Measurements from ENCODE around the gene DRAXIN. TPM values are rescaled to one million over a fixed set of nuclear protein-coding genes. Genes with fewer than 3 reads are reported as not detected.

Gene DRAXIN
- total and polyA plus RNA-seq, 3 experiments from 2014 or later: 0.09 to 0.12 (median 0.11) TPM

DNA sequence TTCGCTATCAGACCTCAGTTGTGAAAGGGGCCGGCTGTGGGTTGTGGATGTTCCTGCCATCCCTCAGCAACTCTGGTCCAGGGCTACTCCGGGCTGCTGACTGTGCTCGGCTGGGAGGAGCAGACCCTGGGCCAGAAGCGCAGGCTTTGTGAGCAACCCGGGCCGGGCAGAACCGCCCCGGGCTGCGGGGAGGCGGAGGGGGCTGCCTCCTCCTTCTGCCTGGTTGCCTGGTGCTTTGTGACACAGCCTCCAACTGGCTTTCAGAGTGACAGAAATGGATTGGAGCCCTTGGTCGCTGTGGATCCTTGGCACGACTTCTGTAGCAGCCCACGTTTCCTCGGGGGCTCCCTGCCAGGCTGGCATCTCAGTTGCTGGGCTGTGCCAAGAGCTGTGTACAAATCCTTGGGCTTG is 10.0 kb downstream of the DRAXIN start:
- Mint-ChIP-seq H3K27ac (no peak overlapping the region), H3K9me3 (no peaks in the 10 kb centered on the region), H3K4me3 (no peak overlapping the region), H3K4me1 (peaks cover 0 to 3% (median 0%) of the 10 kb centered on the region in 3 donors), H3K36me3 (no peaks in the 10 kb centered on the region), H3K27me3 (peaks cover 0 to 32% of the 10 kb centered on the region in 2 donors)
- ChIA-PET CTCF (no interaction called here), POLR2A (no interaction called here)
- DNase-seq: no peak
- no peaks in the 10 kb centered on the region for H3K9me3 ChIP-seq (ENCODE audit: low read length)
- H3K4me3 ChIP-seq (ENCODE audit: low read length): no peak overlapping the region
- no peaks in the 10 kb centered on the region for H3K4me1 ChIP-seq (ENCODE audit: insufficient read depth, low read length)
- no peak overlapping the region for H3K27ac ChIP-seq (ENCODE audit: low read depth, low read length)
- H3K36me3 ChIP-seq (ENCODE audit: insufficient read depth, low read length): no peaks in the 10 kb centered on the region
- no peaks in the 10 kb centered on the region for H3K27me3 ChIP-seq (ENCODE audit: insufficient read depth, low read length, poor library complexity, severe bottlenecking)

DNA sequence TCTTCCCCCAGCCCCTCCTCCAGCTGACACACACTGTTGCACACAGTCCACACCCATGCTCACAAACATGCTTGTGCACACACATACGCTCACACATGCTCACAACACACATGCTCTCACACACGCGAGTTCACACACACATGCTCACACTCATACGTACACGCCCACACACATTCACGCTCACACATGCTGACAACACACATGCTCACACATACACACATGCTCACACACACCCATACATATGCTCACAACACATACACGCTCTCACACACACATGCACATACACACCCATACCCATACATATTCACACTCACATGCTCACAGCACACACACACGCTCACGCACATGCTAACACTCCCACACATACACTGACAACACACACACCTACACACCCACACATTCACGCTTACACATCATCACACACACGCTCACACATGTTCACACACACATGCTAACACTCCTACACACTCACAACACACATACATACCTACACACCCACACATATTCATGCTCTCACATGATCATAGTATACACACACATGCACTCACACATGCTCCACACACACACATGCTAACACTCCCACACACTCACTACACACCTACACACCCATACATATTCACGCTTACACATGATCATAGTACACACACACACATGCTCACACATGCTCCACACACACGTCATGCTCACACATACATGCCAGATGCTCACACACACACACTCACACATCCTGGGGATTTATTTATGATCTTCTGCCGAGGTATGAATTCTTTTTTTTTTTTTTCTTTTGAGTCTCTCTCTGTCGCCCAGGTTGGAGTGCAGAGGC is 10.7 kb downstream of the DRAXIN start:
- H3K9me3 Mint-ChIP-seq: no peaks in the 10 kb centered on the region
- no peaks in the 10 kb centered on the region for H3K36me3 Mint-ChIP-seq
- ChIA-PET POLR2A (no interaction called here), CTCF (no interaction called here)
- no peak overlapping the region for H3K27ac Mint-ChIP-seq
- Histone ChIP-seq H3K4me1 (ENCODE audit: insufficient read depth, low read length) (no peaks in the 10 kb centered on the region), H3K27ac (ENCODE audit: low read depth, low read length) (no peak overlapping the region), H3K9me3 (ENCODE audit: low read length) (no peaks in the 10 kb centered on the region), H3K27me3 (ENCODE audit: insufficient read depth, low read length, poor library complexity, severe bottlenecking) (no peaks in the 10 kb centered on the region), H3K4me3 (ENCODE audit: low read length) (no peak overlapping the region), H3K36me3 (ENCODE audit: insufficient read depth, low read length) (no peaks in the 10 kb centered on the region)
- peaks cover 0 to 32% of the 10 kb centered on the region in 2 donors for H3K27me3 Mint-ChIP-seq
- no peak overlapping the region for H3K4me3 Mint-ChIP-seq
- no peak for DNase-seq
- peaks cover 0 to 3% (median 0%) of the 10 kb centered on the region in 3 donors for H3K4me1 Mint-ChIP-seq

DNA sequence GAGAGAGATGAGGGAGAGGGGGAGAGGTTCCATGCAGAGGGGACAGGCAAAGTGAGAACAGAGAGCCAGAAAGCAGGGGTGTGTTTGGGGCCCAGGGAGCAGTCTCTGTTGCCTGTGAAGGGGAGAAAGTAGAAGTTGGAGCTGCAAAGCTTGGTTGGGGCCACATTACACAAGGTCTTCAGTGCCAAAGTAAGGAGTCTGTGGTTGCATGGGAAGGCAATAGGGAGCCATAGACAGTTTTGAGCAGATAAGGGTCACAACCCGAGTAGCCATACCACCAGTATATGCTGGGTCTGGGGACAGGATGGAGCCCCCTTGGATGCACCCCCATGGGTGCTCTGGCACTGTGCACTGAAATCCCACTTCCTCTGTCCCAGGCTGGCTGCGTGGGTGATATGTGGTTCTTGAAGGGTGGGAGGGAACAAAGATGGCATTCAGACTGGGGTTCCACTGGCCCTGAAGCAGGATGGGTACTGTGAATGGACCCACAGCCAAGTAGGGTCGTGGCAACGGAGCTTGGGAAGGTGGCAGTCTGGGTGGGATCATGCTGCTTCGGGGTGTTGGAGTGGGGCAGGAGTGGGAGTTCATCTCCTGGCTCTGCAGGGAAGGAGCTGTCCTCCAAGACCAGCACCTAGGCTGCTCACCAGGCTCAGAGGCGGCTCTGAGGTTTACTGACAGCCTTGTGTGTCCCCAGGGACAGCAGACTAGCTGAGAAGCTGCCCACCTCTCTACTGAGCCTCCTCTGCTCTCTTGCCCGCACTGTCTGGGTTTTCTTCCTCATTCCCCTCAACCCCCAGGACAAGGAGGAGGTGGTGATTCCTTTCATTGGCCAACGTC is 12.1 kb downstream of the DRAXIN start:
- ChIA-PET CTCF (interaction anchor here (2.4 kb wide), 1 partner anchor 16 kb away, joined by 11 read pairs; no protein-coding TSS in a partner anchor), POLR2A (no interaction called here)
- H3K36me3 Mint-ChIP-seq: no peaks in the 10 kb centered on the region

DNA sequence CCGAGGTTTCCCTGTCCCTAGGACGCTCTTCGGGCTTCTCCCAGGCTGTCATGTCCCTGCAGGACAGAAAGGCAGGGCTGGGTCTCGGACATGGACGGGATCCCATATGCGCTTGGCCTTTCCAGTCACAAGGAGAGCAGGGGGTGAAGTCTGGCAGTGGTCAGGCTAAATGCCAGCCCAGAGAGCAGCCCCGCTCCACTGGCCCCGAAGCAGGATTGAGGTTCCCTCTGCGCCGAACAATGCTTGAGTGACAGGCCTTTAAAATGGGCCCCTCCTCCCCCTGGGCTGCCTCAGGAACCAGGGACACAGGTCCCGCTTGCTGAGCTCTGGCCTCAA is 12.7 kb downstream of the DRAXIN start:
- H3K36me3 Mint-ChIP-seq: no peaks in the 10 kb centered on the region
- Histone ChIP-seq H3K27me3 (ENCODE audit: insufficient read depth, low read length, poor library complexity, severe bottlenecking) (no peaks in the 10 kb centered on the region), H3K4me1 (ENCODE audit: insufficient read depth, low read length) (no peaks in the 10 kb centered on the region), H3K36me3 (ENCODE audit: insufficient read depth, low read length) (no peaks in the 10 kb centered on the region), H3K4me3 (ENCODE audit: low read length) (no peak overlapping the region), H3K9me3 (ENCODE audit: low read length) (no peaks in the 10 kb centered on the region), H3K27ac (ENCODE audit: low read depth, low read length) (no peak overlapping the region)
- no peak overlapping the region for H3K27ac Mint-ChIP-seq
- peaks cover 1 to 33% of the 10 kb centered on the region in 2 donors for H3K27me3 Mint-ChIP-seq
- CTCF ChIA-PET: interaction anchor here (2.4 kb wide), 1 partner anchor 16 kb away, joined by 11 read pairs; no protein-coding TSS in a partner anchor
- H3K4me3 Mint-ChIP-seq: no peak overlapping the region
- no peaks in the 10 kb centered on the region for H3K4me1 Mint-ChIP-seq
- no peak for DNase-seq
- no peaks in the 10 kb centered on the region for H3K9me3 Mint-ChIP-seq
- POLR2A ChIA-PET: no interaction called here

More for the DNA sequence above, 12.1 kb downstream of the DRAXIN start:
- no peak overlapping the region for H3K4me3 ChIP-seq (ENCODE audit: low read length)
- H3K36me3 ChIP-seq (ENCODE audit: insufficient read depth, low read length): no peaks in the 10 kb centered on the region
- H3K27me3 ChIP-seq (ENCODE audit: insufficient read depth, low read length, poor library complexity, severe bottlenecking): no peaks in the 10 kb centered on the region
- H3K9me3 ChIP-seq (ENCODE audit: low read length): no peaks in the 10 kb centered on the region
- Mint-ChIP-seq H3K27ac (no peak overlapping the region), H3K27me3 (peaks cover 0 to 33% of the 10 kb centered on the region in 2 donors), H3K4me1 (no peaks in the 10 kb centered on the region), H3K9me3 (no peaks in the 10 kb centered on the region), H3K4me3 (no peak overlapping the region)
- no peak overlapping the region for H3K27ac ChIP-seq (ENCODE audit: low read depth, low read length)
- H3K4me1 ChIP-seq (ENCODE audit: insufficient read depth, low read length): no peaks in the 10 kb centered on the region
- no peak for DNase-seq

DNA sequence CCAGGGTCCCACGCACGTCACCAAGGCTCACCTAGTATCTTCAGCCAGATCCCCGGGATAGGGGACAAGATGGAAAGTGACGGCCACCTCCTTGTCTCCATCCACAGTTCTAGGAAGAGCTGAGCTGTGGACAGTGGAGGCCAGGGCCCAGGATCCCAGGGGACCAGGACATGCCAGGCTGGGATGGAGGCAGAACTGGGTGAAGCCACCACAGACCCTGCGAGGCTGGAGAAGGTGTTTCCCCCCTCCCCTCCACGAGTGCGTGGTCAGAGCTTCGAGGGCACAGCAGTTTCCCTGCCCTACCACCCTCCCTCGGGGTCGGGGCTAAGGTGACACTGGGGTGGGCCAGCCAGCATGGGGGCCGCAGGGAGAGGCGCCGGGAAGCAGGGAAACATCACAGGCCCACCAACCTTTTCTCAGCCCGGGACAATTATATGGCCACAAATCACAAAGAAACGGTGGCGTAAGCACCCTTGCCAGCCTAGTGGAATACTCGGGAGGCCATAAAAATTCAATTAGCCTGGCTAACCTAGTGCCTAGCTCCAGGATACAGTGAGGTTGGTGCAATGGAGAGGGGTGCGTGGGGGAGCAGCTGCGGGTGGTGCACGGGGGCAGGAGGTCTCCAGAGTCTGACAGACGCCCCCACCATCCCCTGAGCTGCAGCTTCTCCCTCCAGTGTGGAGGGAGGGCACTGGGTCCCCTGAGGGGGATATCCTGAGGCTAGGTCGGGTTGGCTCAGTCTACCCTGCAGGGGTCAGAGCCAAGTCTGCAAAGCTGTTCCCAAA is 13.4 kb downstream of the DRAXIN start:
- Histone ChIP-seq H3K27me3 (ENCODE audit: insufficient read depth, low read length, poor library complexity, severe bottlenecking) (no peaks in the 10 kb centered on the region), H3K36me3 (ENCODE audit: insufficient read depth, low read length) (no peaks in the 10 kb centered on the region), H3K4me3 (ENCODE audit: low read length) (no peak overlapping the region), H3K27ac (ENCODE audit: low read depth, low read length) (no peak overlapping the region), H3K4me1 (ENCODE audit: insufficient read depth, low read length) (no peaks in the 10 kb centered on the region), H3K9me3 (ENCODE audit: low read length) (no peaks in the 10 kb centered on the region)
- H3K4me3 Mint-ChIP-seq: no peak overlapping the region
- H3K36me3 Mint-ChIP-seq: no peaks in the 10 kb centered on the region
- CTCF ChIA-PET: interaction anchor here (2.4 kb wide), 1 partner anchor 15 kb away, joined by 11 read pairs; no protein-coding TSS in a partner anchor
- H3K27ac Mint-ChIP-seq: peak overlapping the region in 1 of 8 donors; percentile 14
- no peaks in the 10 kb centered on the region for H3K4me1 Mint-ChIP-seq
- no peak for DNase-seq
- no peaks in the 10 kb centered on the region for H3K9me3 Mint-ChIP-seq
- POLR2A ChIA-PET: no interaction called here
- peaks cover 2 to 31% of the 10 kb centered on the region in 2 donors for H3K27me3 Mint-ChIP-seq

DNA sequence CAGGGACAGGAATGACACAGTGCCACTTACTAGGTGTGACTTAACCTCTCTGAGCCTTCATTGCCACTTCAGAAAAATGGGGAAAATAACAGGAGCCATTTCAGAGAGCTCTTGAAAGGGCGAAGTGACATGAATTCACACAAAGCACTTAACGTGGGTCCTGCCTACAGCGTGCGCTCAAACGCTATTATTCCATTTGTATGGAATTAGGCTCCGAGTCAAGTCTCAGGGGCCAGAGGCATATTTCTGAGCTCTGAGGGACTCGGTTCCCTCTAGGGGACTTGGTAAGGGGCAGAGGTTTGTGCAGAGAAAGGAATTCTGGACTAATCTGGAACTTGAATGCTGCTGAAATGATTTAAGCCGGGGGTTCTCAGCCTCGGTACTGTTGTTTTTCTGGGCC is 14.1 kb downstream of the DRAXIN start:
- H3K4me1 Mint-ChIP-seq: no peaks in the 10 kb centered on the region
- H3K27ac Mint-ChIP-seq: no peak overlapping the region
- no peaks in the 10 kb centered on the region for H3K9me3 Mint-ChIP-seq
- ChIA-PET CTCF (interaction anchor here (2.4 kb wide), 1 partner anchor 14 kb away, joined by 11 read pairs; no protein-coding TSS in a partner anchor), POLR2A (no interaction called here)
- no peak for DNase-seq
- H3K36me3 Mint-ChIP-seq: no peaks in the 10 kb centered on the region
- Histone ChIP-seq H3K27me3 (ENCODE audit: insufficient read depth, low read length, poor library complexity, severe bottlenecking) (no peaks in the 10 kb centered on the region), H3K36me3 (ENCODE audit: insufficient read depth, low read length) (no peaks in the 10 kb centered on the region), H3K27ac (ENCODE audit: low read depth, low read length) (no peak overlapping the region), H3K4me1 (ENCODE audit: insufficient read depth, low read length) (no peaks in the 10 kb centered on the region), H3K9me3 (ENCODE audit: low read length) (no peaks in the 10 kb centered on the region), H3K4me3 (ENCODE audit: low read length) (no peak overlapping the region)
- peaks cover 2 to 31% of the 10 kb centered on the region in 2 donors for H3K27me3 Mint-ChIP-seq
- H3K4me3 Mint-ChIP-seq: no peak overlapping the region

DNA sequence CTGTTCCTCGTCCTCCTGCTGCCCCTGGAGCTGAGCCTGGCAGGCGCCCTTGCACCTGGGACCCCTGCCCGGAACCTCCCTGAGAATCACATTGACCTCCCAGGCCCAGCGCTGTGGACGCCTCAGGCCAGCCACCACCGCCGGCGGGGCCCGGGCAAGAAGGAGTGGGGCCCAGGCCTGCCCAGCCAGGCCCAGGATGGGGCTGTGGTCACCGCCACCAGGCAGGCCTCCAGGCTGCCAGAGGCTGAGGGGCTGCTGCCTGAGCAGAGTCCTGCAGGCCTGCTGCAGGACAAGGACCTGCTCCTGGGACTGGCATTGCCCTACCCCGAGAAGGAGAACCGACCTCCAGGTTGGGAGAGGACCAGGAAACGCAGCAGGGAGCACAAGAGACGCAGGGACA is 14.8 kb downstream of the DRAXIN start:
- no peaks in the 10 kb centered on the region for H3K9me3 ChIP-seq (ENCODE audit: low read length)
- no peaks in the 10 kb centered on the region for H3K9me3 Mint-ChIP-seq
- no peaks in the 10 kb centered on the region for H3K27me3 ChIP-seq (ENCODE audit: insufficient read depth, low read length, poor library complexity, severe bottlenecking)
- no peak overlapping the region for H3K27ac Mint-ChIP-seq
- CTCF ChIA-PET: no interaction called here
- no peaks in the 10 kb centered on the region for H3K4me1 ChIP-seq (ENCODE audit: insufficient read depth, low read length)
- no peak overlapping the region for H3K27ac ChIP-seq (ENCODE audit: low read depth, low read length)
- peaks cover 2 to 31% of the 10 kb centered on the region in 2 donors for H3K27me3 Mint-ChIP-seq
- no peak overlapping the region for H3K4me3 Mint-ChIP-seq
- H3K4me3 ChIP-seq (ENCODE audit: low read length): no peak overlapping the region
- H3K36me3 Mint-ChIP-seq: no peaks in the 10 kb centered on the region
- no peaks in the 10 kb centered on the region for H3K4me1 Mint-ChIP-seq
- no peaks in the 10 kb centered on the region for H3K36me3 ChIP-seq (ENCODE audit: insufficient read depth, low read length)
- DNase-seq: no peak
- POLR2A ChIA-PET: no interaction called here

All from CD8-positive, alpha-beta memory T cell (primary cell).